Lower lobe of right lung (tissue), 2 donors: ENCODE measurements around the gene PPT2. TPM values are rescaled to one million over a fixed set of nuclear protein-coding genes. Genes with fewer than 3 reads are reported as not detected.

ENCODE experiments used
- ATAC-seq, 2 donors: fragments of 200-7000 bp; cut with Tn5 transposase; one replicate each; pipeline ENCODE4 v1.9.1; 2020 to 2022; ENCODE audit warnings: mild to moderate bottlenecking in 2 of 2, moderate library complexity in 2 of 2
- DNase-seq: peaks from one replicate; pipeline ENCODE4 v3.0.0-alpha.2; 2020
- H3K27ac ChIP-seq: fragments of 200-600 bp; one replicate; pipeline ENCODE4 v1.8.0; 2022
- H3K27me3 ChIP-seq: fragments of 200-600 bp; one replicate; pipeline ENCODE4 v1.8.0; 2022; ENCODE audit warnings: low read depth
- H3K36me3 ChIP-seq: fragments of 200-600 bp; one replicate; pipeline ENCODE4 v1.8.0; 2022; ENCODE audit warnings: mild to moderate bottlenecking
- H3K4me1 ChIP-seq: fragments of 200-600 bp; one replicate; pipeline ENCODE4 v1.8.0; 2022
- H3K4me3 ChIP-seq: fragments of 200-600 bp; one replicate; pipeline ENCODE4 v1.8.0; 2022; ENCODE audit warnings: mild to moderate bottlenecking
- H3K9me3 ChIP-seq: fragments of 200-600 bp; one replicate; pipeline ENCODE4 v1.8.0; 2022
- CTCF ChIP-seq: fragments of 200-600 bp; IDR thresholded peaks from one replicate; pipeline ENCODE4 v1.8.0; 2022; ENCODE audit warnings: antibody characterized with exemption, mild to moderate bottlenecking
- intact Hi-C: fragments of 100-400 bp; cut with DNase I; formaldehyde crosslinking; loops from one replicate; pipeline ENCODE4 v1.11.0; 2022
- total RNA-seq: library from RNA; stranded (reverse); fragmentation: NEBNext Ultra II Directional; extraction: Animal tissue kit (Norgen Biotek cat#: 25700); gene quantifications from one replicate; pipeline ENCODE4 v1.2.1, GENCODE V29; 2021
- donor health status: DM: no; HTN: yes; CAD: no; lungs with severe emphysema.

Gene PPT2
- total RNA-seq, 1 donor from 2014 or later: 13.7 TPM

- peak overlapping the region; percentile 76 for H3K4me3 ChIP-seq
- H3K27ac ChIP-seq: peak overlapping the region; percentile 94
- no peaks in the 10 kb centered on the region for H3K9me3 ChIP-seq
- intact Hi-C loops: no loop called here
- peaks cover 34% of the 10 kb centered on the region for H3K36me3 ChIP-seq
- ATAC-seq: no peak
- peaks cover 48% of the 10 kb centered on the region for H3K4me1 ChIP-seq
- no peaks in the 10 kb centered on the region for H3K27me3 ChIP-seq
- TF ChIP-seq CTCF: no peak
- no peak for DNase-seq
Observed at GRCh38 chr6:32178547-32179440, 24.9 kb downstream of the PPT2 start.

- H3K4me1 ChIP-seq: peaks cover 50% of the 10 kb centered on the region
Observed at GRCh38 chr6:32179766-32180405, 25.9 kb downstream of the PPT2 start.

GRCh38 chr6:32181148-32181702 lies 27.3 kb downstream of the PPT2 start:
- Histone ChIP-seq H3K4me3 (peak overlapping the region; percentile 17), H3K36me3 (peaks cover 37% of the 10 kb centered on the region), H3K9me3 (no peaks in the 10 kb centered on the region), H3K4me1 (peaks cover 41% of the 10 kb centered on the region), H3K27ac (peak overlapping the region; percentile 21), H3K27me3 (no peaks in the 10 kb centered on the region)
- no peak for ATAC-seq
- DNase-seq: no peak
- intact Hi-C loops: no loop called here
- TF ChIP-seq CTCF: no peak

More at GRCh38 chr6:32179766-32180405, 25.9 kb downstream of the PPT2 start:
- DNase-seq (no peak), ATAC-seq (no peak)
- Histone ChIP-seq H3K9me3 (no peaks in the 10 kb centered on the region), H3K27me3 (no peaks in the 10 kb centered on the region), H3K4me3 (peak overlapping the region; percentile 76), H3K27ac (no peak overlapping the region), H3K36me3 (peaks cover 34% of the 10 kb centered on the region)
- TF ChIP-seq CTCF: no peak
- intact Hi-C loops: no loop called here

- intact Hi-C loops: no loop called here
- peaks cover 37% of the 10 kb centered on the region for H3K4me1 ChIP-seq
- no peak for TF ChIP-seq CTCF
- peak overlapping the region; percentile 36 for H3K4me3 ChIP-seq
- H3K36me3 ChIP-seq: peaks cover 45% of the 10 kb centered on the region
- peak overlapping the region; percentile 74 for H3K27ac ChIP-seq
- ATAC-seq: no peak
- no peaks in the 10 kb centered on the region for H3K9me3 ChIP-seq
- DNase-seq: no peak
- no peaks in the 10 kb centered on the region for H3K27me3 ChIP-seq
Observed at GRCh38 chr6:32181915-32182529, 28.1 kb downstream of the PPT2 start.

- Histone ChIP-seq H3K4me3 (peak overlapping the region; percentile 36), H3K9me3 (no peaks in the 10 kb centered on the region), H3K36me3 (peaks cover 51% of the 10 kb centered on the region), H3K4me1 (peaks cover 40% of the 10 kb centered on the region), H3K27ac (peak overlapping the region; percentile 74), H3K27me3 (no peaks in the 10 kb centered on the region)
- TF ChIP-seq CTCF: no peak
- intact Hi-C loops: no loop called here
- no peak for DNase-seq
- no peak for ATAC-seq
Observed at GRCh38 chr6:32182555-32182981, 28.6 kb downstream of the PPT2 start.
